ENCODE data around the gene ZDHHC8.

DNA sequence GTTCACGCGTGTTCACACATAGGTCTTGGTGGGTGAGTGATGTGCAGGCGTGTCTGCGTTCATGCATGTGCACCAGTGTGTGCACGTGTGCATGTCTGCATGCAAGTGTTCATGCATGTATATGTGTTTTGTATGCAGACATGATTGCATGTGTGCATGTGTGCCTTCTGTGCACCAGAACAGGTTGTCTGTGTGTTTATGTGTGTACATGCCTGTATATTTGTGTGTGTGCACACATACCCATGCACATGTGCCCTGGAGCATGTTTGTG is 4.9 kb downstream of the ZDHHC8 start:
- TF ChIP-seq, protein P1, sequence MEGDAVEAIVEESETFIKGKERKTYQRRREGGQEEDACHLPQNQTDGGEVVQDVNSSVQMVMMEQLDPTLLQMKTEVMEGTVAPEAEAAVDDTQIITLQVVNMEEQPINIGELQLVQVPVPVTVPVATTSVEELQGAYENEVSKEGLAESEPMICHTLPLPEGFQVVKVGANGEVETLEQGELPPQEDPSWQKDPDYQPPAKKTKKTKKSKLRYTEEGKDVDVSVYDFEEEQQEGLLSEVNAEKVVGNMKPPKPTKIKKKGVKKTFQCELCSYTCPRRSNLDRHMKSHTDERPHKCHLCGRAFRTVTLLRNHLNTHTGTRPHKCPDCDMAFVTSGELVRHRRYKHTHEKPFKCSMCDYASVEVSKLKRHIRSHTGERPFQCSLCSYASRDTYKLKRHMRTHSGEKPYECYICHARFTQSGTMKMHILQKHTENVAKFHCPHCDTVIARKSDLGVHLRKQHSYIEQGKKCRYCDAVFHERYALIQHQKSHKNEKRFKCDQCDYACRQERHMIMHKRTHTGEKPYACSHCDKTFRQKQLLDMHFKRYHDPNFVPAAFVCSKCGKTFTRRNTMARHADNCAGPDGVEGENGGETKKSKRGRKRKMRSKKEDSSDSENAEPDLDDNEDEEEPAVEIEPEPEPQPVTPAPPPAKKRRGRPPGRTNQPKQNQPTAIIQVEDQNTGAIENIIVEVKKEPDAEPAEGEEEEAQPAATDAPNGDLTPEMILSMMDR (IDR thresholded peaks at IDR 0.05; ENCODE audit: low read depth, low read length): no peak
- TF ChIP-seq EZH2phosphoT487 (IDR thresholded peaks at IDR 0.05; ENCODE audit: low read depth): no peak

All from OCI-LY3 (cell line).